ENCODE results near the gene MATN4. TPM values are rescaled to one million over a fixed set of nuclear protein-coding genes. Genes with fewer than 3 reads are reported as not detected.

MATN4 gene
- total and polyA plus RNA-seq, 2 of the 13 experiments (the other 11 are each of a cell fraction or from before 2014, with no cell fraction given) = not detected

DNA sequence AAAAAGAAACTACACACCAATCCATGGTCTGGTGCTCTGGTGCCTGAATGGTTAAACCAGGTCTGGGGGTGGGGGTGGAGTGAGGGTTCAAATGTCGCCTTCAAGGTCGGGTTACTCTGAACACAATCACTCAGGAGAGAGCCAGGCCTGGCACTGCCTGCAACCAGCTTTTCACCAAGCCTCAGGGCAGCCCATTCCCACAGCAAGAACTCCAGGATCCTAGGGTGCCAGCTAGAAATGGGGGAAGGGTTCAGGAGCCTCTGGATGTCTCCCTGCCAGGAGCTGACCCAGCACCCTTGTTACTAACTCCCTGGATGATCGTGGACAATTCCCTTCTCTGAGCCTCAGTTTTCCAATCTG lies 33.5 kb upstream of the MATN4 start (continued):
- TF ChIP-seq ZSCAN30 (CRISPR knock-in tag; IDR thresholded peaks at IDR 0.05) (no peak), ZNF296 (CRISPR knock-in tag; conservative IDR thresholded peaks at IDR 0.05) (peak; percentile 70; the same call in 1 of the 2 replicates), ZNF713 (CRISPR knock-in tag; IDR thresholded peaks at IDR 0.05) (0 out of 2 replicates have a peak, but pooled peaks have one; percentile 65), ASH2L (IDR thresholded peaks at IDR 0.05; ENCODE audit: insufficient read length, low read depth, low read length) (peak; percentile 3), ETV5 (CRISPR knock-in tag; IDR thresholded peaks at IDR 0.05; ENCODE audit: borderline replicate concordance) (no peak), SIX1 (CRISPR knock-in tag; IDR thresholded peaks at IDR 0.05; ENCODE audit: borderline replicate concordance) (peak; percentile 45; the same call in 1 of the 2 replicates), POLR2A (IDR thresholded peaks at IDR 0.05; ENCODE audit: insufficient read depth in 1 of 2, low read depth in 2 of 2, low read length in 2 of 2) (0 out of 4 replicates have a peak, but pooled peaks of 1 of the 2 experiments have one; percentile 41), ZNF792 (CRISPR knock-in tag; IDR thresholded peaks at IDR 0.05) (no peak), REST (IDR thresholded peaks at IDR 0.05; ENCODE audit: borderline replicate concordance in 1 of 2, low read depth in 1 of 2, low read length in 2 of 2) (peak in 1 of 2 experiments; percentile 43; a peak in 1 of 4 replicates), ZNF503 (CRISPR knock-in tag; IDR thresholded peaks at IDR 0.05) (no peak), AHDC1 (CRISPR knock-in tag; IDR thresholded peaks at IDR 0.05; ENCODE audit: borderline replicate concordance) (no peak), ZNF747 (CRISPR knock-in tag; IDR thresholded peaks at IDR 0.05; ENCODE audit: borderline replicate concordance) (no peak), ZNF768 (CRISPR knock-in tag; IDR thresholded peaks at IDR 0.05) (peak; percentile 25; the same call in 1 of the 2 replicates), PHF20 (CRISPR knock-in tag; IDR thresholded peaks at IDR 0.05) (no peak), ZC3H4 (CRISPR knock-in tag; IDR thresholded peaks at IDR 0.05; ENCODE audit: borderline replicate concordance) (no peak), PHF21A (CRISPR knock-in tag; IDR thresholded peaks at IDR 0.05) (no peak)
- TF ChIP-seq, protein P1, sequence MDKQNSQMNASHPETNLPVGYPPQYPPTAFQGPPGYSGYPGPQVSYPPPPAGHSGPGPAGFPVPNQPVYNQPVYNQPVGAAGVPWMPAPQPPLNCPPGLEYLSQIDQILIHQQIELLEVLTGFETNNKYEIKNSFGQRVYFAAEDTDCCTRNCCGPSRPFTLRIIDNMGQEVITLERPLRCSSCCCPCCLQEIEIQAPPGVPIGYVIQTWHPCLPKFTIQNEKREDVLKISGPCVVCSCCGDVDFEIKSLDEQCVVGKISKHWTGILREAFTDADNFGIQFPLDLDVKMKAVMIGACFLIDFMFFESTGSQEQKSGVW (CRISPR knock-in tag; IDR thresholded peaks at IDR 0.05; ENCODE audit: borderline replicate concordance) = no peak
